ENCODE results near the gene SREBF2.
A peak's percentile ranks its signal among the peaks of the same experiment; 100 is the strongest.

Gene SREBF2

GRCh38 chr22:41923595-41924276, 90.8 kb downstream of the SREBF2 start:
- DNase-seq: no peak

DNA sequence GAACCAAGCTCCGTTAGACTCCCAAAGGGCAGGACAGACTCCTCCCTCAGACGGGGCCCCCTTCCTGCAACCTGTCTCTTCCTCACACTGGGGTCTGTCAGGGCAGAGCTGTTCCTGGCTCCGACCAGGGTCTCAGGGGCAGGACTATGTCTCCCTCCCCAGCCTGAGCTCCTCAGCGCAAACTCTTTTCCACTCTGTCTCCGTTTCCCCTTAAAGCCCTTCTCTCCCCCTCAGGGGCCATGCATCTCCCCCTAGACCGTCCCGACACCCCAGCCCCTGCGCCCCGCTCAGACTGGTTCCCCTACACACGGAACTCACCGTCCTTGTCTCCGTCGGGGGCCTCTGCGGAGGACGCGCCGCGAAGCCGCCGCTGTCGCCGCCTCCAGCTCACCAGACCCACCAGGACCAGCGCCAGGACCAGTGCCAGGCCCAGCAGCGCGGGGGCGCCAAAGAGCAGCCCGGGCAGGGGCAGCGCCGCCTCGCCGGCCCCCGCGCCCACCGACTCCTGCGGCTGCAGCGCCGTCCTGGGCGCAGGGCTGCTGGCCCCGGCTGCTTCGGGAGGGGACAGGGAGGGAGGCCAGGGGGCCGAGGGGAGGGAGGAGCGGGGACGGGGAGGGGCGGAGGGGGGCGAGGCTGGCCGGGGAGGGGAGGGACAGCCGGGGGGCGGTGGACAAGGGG, 93.0 kb downstream of the SREBF2 start:
- peak; percentile 85 for DNase-seq

- no peak for DNase-seq
Observed at GRCh38 chr22:41927813-41928212, 94.9 kb downstream of the SREBF2 start.

DNA sequence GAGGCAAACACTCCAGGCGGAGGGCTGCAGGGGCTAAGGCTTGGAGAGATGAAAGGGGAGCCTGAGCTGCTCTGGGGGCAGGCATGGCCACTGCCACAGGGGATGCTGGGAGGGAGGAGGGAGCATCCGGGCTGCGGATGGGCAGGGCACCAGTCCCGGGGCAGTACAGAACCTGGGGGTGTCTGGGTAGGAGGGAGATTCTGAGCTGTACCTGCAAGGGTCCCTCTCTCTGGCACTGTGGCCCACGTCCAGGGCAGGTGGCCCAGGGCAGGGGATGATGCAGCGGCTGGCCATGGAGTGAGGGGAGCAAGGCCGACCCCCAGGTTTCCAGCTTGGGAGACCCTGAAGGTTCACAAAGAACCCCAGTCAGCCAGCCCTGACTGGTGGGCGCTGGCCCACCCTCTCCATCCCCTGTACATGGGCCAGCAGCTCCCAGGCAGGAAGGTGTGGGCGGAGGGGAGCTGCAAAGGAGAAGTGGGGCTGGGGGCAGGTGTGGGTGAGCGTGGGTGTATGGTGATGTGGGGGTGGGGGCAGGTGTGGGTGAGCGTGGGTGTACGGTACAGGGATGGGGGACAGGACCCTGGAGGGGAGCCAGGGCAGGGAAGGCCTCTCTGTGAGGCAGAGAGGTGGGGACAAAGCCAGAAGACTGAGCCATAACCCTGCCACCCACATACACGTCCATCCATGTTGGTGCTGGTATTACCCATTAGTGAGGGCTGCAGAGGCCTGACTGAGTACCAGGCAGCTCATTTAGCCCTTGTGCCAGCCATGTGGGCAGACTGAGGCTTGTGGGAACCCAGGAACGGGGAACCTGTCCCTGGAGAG, 95.9 kb downstream of the SREBF2 start:
- DNase-seq: no peak

- DNase-seq: no peak
Observed at GRCh38 chr22:41929418-41929810, 96.5 kb downstream of the SREBF2 start.

DNA sequence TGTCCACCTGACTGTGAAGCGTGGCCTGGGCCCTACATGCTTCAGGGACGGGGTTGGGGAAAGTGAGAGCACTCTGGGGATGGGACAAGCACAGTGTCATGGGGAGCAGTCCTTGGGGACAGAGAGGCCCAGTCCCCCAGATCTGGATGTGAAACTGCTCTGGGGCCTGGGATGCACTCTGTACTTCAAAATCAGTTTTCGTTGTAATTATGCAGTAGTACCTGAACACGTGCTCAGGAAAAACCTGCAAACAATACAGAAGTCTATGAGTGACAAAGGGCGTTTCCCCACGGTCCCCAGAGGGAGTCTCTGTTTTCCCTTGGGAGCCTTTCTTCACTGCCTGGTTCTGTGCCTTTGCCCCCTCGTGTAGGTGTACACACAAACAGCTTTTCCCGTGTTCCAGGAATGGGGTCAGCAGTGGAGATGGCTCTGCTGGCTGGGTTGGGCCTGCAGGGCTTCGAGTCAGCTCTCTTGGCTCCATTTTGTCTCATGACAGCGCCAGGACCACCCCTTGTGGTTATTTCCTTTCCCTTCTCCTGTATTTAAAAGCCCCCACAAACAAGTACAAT, 98.9 kb downstream of the SREBF2 start:
- DNase-seq: no peak

- no peak for DNase-seq
Observed at GRCh38 chr22:41932353-41932752, 99.4 kb downstream of the SREBF2 start.

- no peak for DNase-seq
Observed at GRCh38 chr22:41933411-41934177, 100.7 kb downstream of the SREBF2 start.

- DNase-seq: no peak
Observed at GRCh38 chr22:41934284-41935014, 101.5 kb downstream of the SREBF2 start.

GRCh38 chr22:41935015-41935351, 102.1 kb downstream of the SREBF2 start:
- no peak for DNase-seq

- no peak for DNase-seq
Observed at GRCh38 chr22:41935509-41935908, 102.6 kb downstream of the SREBF2 start.

DNA sequence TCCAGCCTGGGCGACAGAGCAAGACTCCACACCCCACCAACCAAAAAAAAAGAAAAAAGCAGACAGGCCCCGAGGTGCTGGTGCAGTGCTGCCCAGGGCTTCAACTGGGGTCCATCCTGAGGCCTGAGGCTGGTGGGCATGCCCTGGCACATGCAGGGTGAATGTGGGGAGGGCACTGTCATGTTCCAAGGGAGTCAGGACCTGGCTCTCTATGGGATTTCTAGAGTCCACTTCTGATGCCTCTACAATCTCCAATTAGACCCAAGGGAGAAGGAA, 103.9 kb downstream of the SREBF2 start:
- DNase-seq: no peak

GRCh38 chr22:41939981-41940831, 107.3 kb downstream of the SREBF2 start:
- peak; percentile 91 for DNase-seq

DNA sequence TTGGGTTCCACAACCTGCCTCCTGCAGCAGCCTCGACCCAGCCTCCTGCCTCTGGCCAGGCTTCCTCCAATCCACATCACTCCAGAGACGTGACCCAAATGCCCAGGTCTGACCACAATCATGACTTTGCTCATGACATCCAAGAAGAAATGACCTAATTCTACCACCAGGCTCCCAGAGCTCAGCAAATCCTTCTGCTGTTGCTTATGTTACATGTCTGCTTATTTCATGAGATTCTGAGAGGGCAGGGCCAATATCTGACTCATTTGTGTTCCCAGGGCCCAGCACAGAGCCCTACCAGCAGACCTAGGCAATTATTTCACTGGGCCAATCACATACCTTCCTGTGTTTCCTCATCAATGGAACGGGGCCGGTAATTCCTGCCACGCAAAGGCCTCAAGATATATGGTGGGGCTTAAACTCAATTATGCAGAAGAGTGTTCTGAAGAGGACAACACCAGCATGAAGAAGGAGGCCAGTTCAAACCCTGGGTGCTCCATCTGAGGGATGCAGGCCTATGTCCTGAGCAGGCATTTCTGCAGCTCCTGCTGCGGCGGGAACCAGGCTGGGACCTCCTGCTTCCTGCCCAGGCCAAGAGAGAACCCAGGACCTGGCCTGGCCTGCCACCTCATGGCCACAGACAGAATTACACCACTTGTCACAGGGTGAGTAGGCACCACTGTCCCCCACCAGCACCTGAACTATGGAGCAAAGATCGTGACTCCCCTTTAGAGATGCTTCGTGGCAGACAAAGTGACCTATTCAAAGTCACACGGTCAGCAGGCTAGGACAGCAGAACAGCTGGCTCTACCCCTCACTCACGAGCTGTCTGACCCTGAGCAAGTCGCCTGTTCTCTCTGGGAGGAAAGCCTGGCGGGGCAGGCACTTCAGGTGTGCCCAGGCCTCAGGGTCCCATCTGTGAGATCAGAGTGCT, 108.2 kb downstream of the SREBF2 start:
- peak; percentile 88 for DNase-seq

GRCh38 chr22:41943661-41944209, 110.8 kb downstream of the SREBF2 start:
- no peak for DNase-seq

- DNase-seq: peak; percentile 88
Observed at GRCh38 chr22:41946629-41947423, 113.9 kb downstream of the SREBF2 start, which contains the start of gene CENPM. Gene CENPM, minus strand, starts transcription at chr22:41947152. Its CDS starts 76 bp downstream, at chr22:41947076.

- DNase-seq: no peak
Observed at GRCh38 chr22:41947424-41948080, 114.6 kb downstream of the SREBF2 start.

DNA sequence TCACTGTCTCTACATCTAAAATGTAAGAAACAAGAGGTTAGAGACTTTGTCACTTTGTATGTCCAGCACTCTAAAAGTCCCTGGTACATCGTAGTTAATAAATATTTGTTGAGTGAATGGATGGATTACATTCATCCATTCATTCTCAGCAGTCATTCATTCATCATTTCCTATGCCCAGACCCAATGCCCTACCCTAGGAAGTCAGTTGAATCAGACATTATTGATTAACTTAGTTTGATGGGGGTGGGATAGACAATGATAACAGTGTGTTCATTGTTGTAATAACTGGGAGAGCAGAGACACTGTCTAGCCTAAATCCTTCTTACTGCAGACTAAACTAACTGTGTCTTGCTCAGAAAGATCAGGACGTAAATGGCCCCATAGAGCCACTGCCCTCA, 115.2 kb downstream of the SREBF2 start:
- no peak for DNase-seq

All from CD4-positive, alpha-beta T cell treated with Interleukin-17A for 4 hours (primary cell).